Measurements from ENCODE around the gene C6orf132.

Gene C6orf132

DNA sequence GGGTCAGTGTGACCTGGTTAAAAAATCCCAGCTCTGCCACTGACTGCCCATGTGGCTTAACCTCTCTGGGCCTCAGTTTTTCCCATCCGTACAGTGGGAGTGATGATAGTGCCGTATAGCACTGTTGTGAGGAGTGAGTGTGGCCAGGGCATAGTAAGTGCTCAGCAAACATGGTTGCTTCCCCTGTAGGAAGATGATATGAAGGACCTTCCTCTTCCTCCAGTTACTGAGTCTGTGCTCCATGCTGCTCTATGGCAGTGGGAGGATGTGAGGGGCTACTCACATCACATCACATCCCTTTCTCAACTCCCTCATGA, 13.1 kb downstream of the C6orf132 start:
- no peak overlapping the region for H3K4me3 ChIP-seq (ENCODE audit: low read depth, low read length, poor library complexity, severe bottlenecking)

DNA sequence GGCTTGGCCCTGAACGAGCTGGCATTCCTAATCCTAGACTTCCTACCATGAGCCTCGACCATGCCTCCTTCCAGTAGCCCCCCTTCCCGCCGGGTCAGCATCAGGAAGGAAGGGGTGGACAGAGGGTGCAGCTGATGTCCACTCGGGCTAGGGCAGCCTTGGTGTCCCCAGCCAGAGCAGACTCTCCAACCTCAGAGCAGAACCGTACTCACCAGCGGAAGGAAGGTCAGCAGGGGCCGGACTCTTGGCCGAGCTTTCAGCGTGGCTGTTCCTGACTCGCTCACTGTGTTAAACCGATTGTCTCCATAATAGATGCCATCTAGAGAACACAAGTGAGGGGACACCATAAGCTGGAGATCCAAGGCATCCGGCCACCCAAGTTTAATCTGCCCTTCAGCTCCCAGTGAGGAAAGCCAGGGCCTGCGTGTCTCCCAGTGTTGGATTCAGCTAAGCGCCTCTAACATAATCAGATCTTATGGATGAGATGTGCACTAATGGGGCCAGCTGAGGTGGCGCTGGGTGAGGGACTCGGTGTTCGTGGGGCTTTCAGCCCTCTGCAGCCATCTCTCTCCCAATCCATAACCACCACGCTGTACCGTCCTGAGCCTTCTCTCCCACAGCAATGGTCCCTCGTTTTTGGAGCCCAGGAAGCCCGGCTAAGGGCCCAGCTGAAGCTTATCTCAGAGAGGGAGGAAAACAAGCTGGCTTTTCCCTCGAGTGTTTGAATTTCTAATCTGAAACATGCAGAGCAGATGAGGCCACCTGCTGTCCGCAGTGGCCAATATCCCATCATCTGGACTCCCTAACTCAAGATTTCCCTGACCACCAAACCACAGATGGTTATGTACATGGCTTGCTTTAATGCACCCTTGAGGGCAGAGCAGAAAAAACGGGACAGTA, 13.7 kb downstream of the C6orf132 start:
- no peak overlapping the region for H3K27ac ChIP-seq (ENCODE audit: low read depth, low read length, poor library complexity, severe bottlenecking)
- no peak overlapping the region for H3K4me2 ChIP-seq (ENCODE audit: low read length)
- no peaks in the 10 kb centered on the region for H3K79me2 ChIP-seq (ENCODE audit: insufficient read depth, low read length)
- H4K20me1 ChIP-seq (ENCODE audit: insufficient read depth, low read length), result no peaks in the 10 kb centered on the region
- TF ChIP-seq, protein P1, sequence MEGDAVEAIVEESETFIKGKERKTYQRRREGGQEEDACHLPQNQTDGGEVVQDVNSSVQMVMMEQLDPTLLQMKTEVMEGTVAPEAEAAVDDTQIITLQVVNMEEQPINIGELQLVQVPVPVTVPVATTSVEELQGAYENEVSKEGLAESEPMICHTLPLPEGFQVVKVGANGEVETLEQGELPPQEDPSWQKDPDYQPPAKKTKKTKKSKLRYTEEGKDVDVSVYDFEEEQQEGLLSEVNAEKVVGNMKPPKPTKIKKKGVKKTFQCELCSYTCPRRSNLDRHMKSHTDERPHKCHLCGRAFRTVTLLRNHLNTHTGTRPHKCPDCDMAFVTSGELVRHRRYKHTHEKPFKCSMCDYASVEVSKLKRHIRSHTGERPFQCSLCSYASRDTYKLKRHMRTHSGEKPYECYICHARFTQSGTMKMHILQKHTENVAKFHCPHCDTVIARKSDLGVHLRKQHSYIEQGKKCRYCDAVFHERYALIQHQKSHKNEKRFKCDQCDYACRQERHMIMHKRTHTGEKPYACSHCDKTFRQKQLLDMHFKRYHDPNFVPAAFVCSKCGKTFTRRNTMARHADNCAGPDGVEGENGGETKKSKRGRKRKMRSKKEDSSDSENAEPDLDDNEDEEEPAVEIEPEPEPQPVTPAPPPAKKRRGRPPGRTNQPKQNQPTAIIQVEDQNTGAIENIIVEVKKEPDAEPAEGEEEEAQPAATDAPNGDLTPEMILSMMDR (IDR thresholded peaks at IDR 0.05; ENCODE audit: low read length), result no peak
- TF ChIP-seq EZH2 (IDR thresholded peaks at IDR 0.05; ENCODE audit: borderline replicate concordance, low read length), result no peak
- no peak overlapping the region for H3K9ac ChIP-seq (ENCODE audit: low read length)
- H2AFZ ChIP-seq (ENCODE audit: low read length), result no peak overlapping the region
- no peaks in the 10 kb centered on the region for H3K27me3 ChIP-seq (ENCODE audit: insufficient read depth, low read length)
- no peaks in the 10 kb centered on the region for H3K9me2 ChIP-seq (ENCODE audit: low read depth, low read length)
- no peak overlapping the region for H3K4me3 ChIP-seq (ENCODE audit: low read depth, low read length, poor library complexity, severe bottlenecking)
- H3K36me3 ChIP-seq (ENCODE audit: insufficient read depth, low read length), result no peaks in the 10 kb centered on the region
- H3K4me1 ChIP-seq (ENCODE audit: insufficient read depth, low read length, severe bottlenecking), result no peaks in the 10 kb centered on the region
- no peaks in the 10 kb centered on the region for H3F3A ChIP-seq (ENCODE audit: insufficient read depth, low read length)
- no peaks in the 10 kb centered on the region for H3K9me3 ChIP-seq (ENCODE audit: low read length)

More for the DNA sequence above, 13.1 kb downstream of the C6orf132 start:
- Histone ChIP-seq H3K9me3 (ENCODE audit: low read length) (no peaks in the 10 kb centered on the region), H3K27me3 (ENCODE audit: insufficient read depth, low read length) (no peaks in the 10 kb centered on the region), H2AFZ (ENCODE audit: low read length) (no peak overlapping the region), H3F3A (ENCODE audit: insufficient read depth, low read length) (no peaks in the 10 kb centered on the region), H4K20me1 (ENCODE audit: insufficient read depth, low read length) (no peaks in the 10 kb centered on the region), H3K9ac (ENCODE audit: low read length) (no peak overlapping the region), H3K9me2 (ENCODE audit: low read depth, low read length) (no peaks in the 10 kb centered on the region), H3K4me2 (ENCODE audit: low read length) (no peak overlapping the region), H3K4me1 (ENCODE audit: insufficient read depth, low read length, severe bottlenecking) (no peaks in the 10 kb centered on the region), H3K36me3 (ENCODE audit: insufficient read depth, low read length) (no peaks in the 10 kb centered on the region), H3K79me2 (ENCODE audit: insufficient read depth, low read length) (no peaks in the 10 kb centered on the region), H3K27ac (ENCODE audit: low read depth, low read length, poor library complexity, severe bottlenecking) (no peak overlapping the region)
- TF ChIP-seq, protein P1 (IDR thresholded peaks at IDR 0.05; ENCODE audit: low read length), result no peak
- no peak for TF ChIP-seq EZH2 (IDR thresholded peaks at IDR 0.05; ENCODE audit: borderline replicate concordance, low read length)

DNA sequence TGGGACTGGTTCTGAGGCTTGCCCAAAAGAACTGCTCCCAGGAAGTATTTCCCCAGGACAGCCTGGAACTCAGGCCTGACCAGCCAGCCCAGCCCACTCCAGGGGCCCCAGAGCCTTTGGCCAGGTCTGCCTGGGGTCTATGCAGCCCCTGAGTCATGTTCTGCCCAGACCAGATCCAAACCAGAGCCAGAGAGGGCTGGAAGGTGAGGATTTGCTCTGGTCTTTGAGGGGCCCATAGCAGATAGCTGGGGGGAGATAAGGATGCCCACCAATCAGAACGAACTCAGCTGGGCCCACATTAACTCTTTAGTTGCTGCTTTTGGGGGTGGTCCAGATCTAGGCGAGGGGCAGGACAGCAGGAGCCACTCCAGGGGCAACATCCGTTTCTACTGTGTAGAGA, 16.8 kb downstream of the C6orf132 start:
- Histone ChIP-seq H3F3A (ENCODE audit: insufficient read depth, low read length) (no peaks in the 10 kb centered on the region), H3K9ac (ENCODE audit: low read length) (no peak overlapping the region), H3K36me3 (ENCODE audit: insufficient read depth, low read length) (no peaks in the 10 kb centered on the region), H3K4me1 (ENCODE audit: insufficient read depth, low read length, severe bottlenecking) (no peaks in the 10 kb centered on the region), H3K27me3 (ENCODE audit: insufficient read depth, low read length) (no peaks in the 10 kb centered on the region), H2AFZ (ENCODE audit: low read length) (no peak overlapping the region), H3K9me2 (ENCODE audit: low read depth, low read length) (no peaks in the 10 kb centered on the region), H3K4me2 (ENCODE audit: low read length) (no peak overlapping the region), H3K79me2 (ENCODE audit: insufficient read depth, low read length) (no peaks in the 10 kb centered on the region), H3K27ac (ENCODE audit: low read depth, low read length, poor library complexity, severe bottlenecking) (no peak overlapping the region), H3K4me3 (ENCODE audit: low read depth, low read length, poor library complexity, severe bottlenecking) (no peak overlapping the region), H3K9me3 (ENCODE audit: low read length) (no peaks in the 10 kb centered on the region), H4K20me1 (ENCODE audit: insufficient read depth, low read length) (no peaks in the 10 kb centered on the region)
- no peak for TF ChIP-seq EZH2 (IDR thresholded peaks at IDR 0.05; ENCODE audit: borderline replicate concordance, low read length)
- TF ChIP-seq, protein P1 (IDR thresholded peaks at IDR 0.05; ENCODE audit: low read length), result no peak

Data from OCI-LY1 (cell line).